Midbrain (tissue), 1 donor: Measurements from ENCODE around the gene NR6A1.
A peak's percentile ranks its signal among the peaks of the same experiment; 100 is the strongest.

Source experiments
- DNase-seq: peaks from one replicate; lab custom pipeline; 2025; lab: John Stamatoyannopoulos, UW

NR6A1 gene

DNA sequence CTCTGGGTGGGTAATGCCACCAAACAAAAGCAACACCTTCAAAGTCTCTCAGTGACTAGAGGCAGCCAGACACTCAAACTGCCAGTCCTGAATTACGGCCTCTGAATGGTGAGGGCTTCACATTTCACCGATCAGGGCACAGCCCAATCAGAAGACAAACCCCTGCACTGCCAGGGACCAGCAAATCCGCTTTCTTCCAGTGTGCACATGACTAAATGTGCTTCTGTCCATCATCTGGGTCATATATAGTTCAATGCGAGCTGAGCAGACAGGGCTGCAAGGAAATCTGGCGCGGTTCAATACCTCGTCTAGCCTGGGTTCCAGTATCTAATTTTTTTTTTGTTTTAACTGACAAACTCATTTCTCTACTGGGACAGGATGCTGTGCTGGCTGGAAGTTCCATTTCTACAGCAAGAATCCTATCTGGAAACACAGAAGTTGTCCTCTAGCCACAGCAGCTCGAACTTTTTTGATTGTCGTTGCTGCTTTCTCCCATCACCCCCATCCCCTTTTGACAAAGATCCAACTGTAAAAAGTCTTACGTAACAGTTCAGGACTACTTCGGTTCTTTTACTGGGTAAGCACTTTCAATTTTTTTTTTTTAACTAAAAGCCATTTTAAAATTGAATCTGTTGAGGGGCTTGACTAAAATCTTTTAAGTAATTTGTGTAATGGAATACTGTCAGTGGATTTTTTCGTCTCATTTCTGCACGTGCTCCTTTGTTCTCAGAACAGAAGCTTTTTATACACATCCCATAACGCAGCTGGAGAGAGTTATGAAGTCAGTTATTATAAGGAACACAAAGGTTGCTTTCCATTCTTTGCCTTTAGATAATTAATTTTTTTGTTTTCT lies 112.7 kb downstream of the NR6A1 start:
- peak; percentile 87 for DNase-seq

DNA sequence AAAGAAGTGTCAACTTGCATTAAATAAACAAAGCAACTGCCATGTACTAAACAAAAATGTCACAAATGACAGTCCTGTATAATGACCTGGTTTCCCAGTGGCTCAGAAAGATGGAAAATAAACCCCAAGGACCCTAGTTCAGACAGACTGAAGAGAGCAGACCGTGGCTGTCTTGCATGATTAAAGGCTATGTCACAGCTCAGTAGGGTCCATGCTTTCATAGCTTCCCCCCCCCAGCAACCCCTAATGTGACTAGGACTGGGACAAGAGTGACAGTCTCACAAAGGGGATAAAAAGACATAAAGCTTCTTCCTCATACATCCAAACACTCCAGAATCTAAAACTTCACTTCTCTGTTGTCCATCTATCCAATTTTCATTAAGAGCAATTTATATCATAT lies 113.6 kb downstream of the NR6A1 start:
- DNase-seq, result no peak

DNA sequence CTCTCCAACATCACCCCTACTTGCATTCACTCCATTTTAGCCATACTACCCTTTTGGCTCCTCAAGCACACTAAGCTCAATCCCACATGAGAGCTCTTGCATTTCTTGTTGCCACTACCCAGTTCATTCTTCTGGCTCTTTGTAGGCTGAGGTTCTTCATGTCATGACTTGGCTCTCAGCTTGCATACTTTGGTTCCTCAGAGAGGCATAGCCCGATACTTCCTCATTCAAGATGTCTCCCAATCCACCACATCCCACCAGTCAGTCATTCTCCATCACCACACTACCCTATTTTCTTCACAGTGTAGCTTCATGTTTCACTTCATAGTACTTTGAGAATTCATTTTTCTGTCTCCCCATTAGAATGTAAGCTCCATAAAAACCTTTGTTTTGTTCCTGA lies 116.7 kb downstream of the NR6A1 start:
- no peak for DNase-seq

DNA sequence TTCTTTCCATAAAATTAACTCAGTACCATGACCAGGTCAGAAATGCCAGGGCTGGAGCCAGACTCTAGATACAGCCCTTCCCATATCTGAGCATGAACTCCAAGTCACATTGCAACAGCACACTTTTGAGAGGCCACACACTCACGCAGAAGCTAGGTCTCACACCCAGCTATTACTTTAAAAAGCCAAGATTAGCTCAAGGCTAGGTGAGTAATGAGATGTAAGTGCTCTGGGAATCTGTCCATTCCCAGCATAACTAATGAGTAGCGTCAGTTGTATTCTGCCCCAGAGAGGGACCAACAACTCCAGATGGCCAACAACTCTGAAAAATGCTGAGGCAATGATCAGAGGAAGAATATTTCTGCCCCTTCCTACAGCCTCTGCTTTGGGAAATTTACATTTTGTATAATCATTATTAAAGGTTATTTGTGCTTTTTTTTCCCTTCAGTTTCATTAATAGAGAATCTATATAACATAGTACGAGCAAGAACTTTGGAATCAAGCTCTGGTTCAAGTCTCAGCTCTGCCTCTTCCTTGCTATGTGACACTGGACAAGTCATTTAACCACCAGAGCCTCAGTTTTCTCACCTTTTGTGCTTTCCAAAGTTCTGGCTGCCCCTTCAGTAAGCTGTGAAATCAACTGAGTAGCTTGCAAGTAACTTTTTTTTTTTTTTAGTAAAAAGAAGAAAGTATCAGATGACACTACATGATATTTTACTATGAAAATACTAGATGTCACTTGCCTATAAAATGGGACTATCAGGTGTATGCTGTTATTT lies 118.3 kb downstream of the NR6A1 start:
- no peak for DNase-seq

DNA sequence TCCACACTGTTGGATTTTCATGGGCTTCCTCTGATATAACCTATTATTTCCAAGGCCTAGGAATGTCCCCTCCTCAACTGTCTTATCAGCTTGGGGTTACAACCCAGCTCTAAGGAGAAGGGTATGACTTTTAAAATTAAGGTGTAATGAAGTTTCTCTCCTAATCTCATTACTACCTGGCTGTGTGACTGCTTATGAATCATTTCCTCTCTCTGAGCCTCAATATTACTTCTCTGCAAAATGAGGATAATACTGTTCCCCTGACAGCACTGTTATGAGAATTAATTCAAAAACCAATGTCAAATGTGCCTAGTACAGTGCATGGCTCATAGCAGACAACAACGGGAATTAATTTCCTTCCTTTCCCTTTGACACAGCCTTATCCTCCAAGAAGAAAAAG lies 118.9 kb downstream of the NR6A1 start:
- no peak for DNase-seq

DNA sequence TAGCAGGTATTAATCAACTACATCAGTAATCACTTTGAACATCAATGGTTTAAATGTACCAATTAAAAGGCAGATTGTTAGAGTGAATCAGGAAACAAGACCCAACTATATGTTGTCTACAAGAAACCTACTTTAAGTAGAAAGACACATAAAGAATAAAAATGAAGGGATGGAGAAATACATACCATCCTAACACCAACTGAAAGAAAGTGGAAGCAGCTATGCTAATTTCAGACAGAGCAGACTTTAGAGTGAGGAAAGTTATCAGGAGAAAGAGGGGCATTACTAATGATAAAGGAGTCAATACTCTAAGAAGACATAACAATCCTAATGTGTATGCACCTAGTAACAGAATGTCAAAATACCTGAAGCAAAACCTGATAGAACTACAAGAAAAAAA lies 125.8 kb downstream of the NR6A1 start:
- DNase-seq, result no peak

DNA sequence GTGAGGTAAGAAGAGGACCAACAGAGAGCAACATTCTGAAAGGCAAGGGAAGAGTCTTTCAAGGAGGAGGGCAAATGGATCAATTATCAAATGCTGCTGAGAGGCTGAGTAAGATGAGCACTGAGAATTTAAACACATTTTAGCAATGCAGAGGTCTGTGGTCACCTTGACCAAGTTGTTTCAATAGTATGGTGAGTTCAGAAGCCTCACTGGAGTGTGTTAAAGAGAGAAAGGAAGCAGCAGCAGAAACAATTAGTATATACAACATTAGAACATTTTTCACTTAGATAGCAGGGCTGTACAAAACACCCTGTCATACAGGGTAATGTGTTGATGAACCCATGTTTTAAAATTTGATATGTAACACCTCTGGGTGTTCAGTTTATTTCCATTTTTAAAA lies 131.5 kb downstream of the NR6A1 start:
- DNase-seq, result no peak

DNA sequence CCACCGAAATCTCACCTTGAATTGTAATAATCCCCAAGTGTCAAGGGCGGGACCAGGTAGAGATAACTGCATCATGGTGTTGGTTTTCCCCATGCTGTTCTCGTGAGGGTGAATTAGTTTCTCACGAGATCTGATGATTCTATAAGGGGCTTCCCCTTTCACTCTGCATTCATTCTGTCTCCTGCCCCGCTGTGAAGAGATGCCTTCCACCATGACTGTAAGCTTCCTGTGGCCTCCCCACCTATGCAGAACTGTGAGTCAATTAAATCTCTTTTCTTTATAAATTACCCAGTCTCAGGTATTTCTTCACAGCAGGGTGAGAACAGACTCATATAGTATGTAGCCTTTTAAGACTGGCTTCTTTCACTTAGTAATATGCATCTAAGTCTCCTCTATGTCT lies 135.8 kb downstream of the NR6A1 start:
- no peak for DNase-seq

DNA sequence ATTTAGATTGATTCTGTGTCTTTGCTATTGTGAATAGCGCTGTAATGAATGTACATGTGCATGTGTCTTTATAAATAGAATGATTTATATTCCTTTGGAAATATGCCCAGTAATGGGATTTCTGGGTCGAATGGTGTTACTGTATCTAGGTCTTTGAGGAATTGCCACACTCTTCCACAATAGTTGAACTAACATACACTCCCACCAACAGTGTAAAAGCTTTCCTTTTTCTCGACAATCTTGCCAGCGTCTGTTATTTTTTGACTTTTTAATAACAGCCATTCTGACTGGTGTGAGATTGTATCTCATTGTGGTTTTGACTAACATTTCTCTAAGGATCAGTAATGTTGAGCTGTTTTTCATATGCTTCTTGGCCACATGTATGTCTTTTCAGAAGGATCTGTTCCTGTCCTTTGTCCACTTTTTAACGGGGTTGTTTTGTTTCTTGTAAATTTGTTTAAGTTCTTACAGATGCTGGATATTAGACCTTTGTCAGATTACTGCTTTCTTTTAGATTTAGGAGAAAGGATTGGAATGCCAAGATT lies 139.0 kb downstream of the NR6A1 start:
- no peak for DNase-seq

DNA sequence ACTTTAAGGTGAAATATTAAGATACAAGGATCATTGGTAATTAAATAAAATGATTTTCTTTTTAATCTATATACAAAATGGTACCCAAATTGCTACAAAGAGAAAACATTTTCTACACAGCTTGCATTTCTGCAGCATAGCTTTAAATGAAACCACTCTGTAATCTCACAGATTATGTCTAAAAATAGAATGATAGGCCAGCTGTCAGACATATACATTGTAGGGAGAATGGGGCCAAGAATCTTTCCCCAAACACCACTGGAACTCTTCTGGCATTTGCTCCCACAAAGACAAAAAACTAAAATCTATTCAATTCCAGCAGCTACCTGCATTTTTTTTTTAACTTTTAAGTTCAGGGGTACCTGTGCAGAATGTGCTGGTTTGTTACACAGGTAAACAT lies 139.8 kb downstream of the NR6A1 start:
- no peak for DNase-seq

DNA sequence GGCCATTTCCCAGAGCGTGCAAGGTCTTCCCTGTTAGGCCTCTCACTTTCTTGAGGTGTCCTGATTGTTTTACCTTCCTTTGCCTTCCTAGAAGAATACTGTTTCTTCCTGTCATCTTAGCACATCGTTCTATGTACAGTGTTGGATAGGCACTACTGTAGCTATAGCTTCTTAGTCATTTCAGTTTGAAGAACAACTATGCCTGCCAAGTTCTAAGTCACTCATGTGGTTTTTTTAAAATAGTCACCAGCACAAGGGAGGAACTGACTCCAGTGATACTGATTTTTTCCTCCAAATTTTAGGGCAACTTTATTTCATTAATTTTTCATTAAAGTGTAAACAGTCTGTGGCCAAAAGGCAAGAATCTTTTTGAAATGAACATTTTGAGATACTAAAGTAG lies 141.5 kb downstream of the NR6A1 start:
- no peak for DNase-seq

DNA sequence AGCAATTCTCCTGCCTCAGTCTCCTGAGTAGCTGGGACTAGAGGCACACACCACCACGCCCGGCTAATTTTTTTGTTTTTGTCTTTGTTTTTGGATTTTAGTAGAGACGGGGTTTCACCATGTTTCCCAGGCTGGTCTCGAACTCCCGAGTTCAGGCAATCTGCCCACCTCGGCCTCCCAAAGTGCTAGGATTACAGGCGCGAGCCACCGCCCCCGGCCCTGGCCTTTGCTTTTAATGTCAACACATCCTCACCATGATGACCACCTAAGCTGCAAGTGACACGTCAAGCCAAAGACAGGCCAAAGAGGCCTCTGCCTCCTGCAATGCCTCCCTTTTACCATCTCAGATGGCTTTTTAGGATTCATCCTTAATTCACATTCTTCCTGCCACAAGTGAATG lies 142.4 kb downstream of the NR6A1 start:
- DNase-seq, result no peak

DNA sequence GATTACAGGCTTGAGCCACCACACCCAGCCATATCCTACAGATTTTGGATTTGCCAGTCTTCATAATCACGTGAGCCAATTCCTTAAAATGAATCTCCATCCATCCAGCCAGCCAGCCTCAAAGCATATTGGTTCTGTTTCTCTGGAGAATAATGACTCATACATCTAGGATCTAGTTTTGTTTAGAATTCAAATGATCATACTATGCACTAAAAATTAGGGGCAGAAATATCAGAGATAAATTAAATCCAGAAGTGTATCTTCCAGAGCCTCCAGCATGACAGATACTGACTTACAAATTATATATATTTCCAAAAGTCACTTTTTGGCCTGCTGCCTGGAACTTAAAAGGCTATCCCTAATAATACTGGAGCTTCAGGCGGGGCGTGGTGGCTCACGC lies 144.8 kb downstream of the NR6A1 start:
- no peak for DNase-seq

DNA sequence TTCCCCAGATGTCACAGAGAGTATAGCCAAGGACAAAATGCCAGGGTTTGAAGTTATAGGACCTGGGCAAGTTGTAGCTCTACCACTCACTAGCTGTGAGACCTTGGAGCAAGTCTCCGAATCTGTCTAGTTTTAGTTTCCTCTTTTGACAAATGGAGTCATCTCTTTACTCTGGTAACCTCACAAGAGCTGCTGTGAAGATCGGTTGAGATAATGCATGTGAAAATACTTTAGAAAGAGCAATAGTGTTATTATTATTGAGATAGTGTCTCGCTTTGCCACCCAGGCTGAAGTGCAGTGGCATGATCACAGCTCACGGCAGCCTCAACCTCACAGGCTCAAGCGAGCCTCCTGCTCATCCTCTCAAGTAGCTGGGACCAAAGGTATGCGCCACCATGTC lies 146.0 kb downstream of the NR6A1 start:
- DNase-seq, result no peak

DNA sequence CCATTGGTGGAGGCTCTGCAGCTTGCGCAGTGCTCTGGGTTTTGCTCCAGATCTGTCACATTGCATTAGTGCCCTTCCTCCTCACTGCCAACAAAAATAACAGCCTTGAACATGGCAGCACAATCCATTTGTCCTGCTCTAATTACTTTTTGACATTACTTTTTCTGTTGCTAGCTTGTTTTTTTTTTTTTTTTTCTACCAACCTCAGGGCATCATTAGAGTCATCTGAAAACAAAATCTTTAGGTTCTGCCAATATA lies 146.4 kb downstream of the NR6A1 start:
- DNase-seq, result no peak

DNA sequence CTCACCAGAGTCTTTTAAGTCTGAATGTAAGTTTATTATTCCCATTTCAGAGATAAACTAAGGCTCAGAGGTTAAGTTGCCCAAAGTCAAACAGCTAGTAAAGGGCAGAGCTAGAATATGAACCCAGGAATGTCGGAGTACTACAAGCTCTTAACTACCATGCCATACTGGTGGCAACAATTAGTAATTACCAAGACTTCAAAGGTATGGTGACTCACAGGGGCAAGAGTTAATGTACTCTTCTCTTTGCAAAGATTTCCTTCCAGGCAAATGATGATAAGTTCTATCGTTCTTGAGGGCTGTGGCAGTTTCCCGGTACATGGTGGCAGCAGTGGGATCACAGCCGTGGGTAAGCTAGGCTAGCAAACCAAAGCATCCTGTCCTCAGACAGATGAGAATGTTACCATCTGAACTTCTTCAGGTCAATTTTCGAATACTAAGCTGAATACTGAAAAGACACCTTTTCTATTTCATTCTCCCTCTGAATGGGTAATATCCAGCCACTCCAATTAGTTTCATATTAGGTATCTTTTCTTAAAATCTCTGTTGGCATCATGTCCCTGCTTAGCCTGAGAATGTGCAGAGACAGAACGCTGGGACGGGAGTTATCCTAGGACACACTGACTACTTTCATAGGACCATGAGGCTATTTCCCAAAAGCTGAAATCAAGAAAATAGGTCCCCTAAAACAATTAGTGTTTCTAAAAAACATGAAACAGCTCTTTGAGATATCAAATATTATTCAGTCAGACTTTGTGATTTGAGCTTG lies 147.0 kb downstream of the NR6A1 start:
- DNase-seq, result no peak

DNA sequence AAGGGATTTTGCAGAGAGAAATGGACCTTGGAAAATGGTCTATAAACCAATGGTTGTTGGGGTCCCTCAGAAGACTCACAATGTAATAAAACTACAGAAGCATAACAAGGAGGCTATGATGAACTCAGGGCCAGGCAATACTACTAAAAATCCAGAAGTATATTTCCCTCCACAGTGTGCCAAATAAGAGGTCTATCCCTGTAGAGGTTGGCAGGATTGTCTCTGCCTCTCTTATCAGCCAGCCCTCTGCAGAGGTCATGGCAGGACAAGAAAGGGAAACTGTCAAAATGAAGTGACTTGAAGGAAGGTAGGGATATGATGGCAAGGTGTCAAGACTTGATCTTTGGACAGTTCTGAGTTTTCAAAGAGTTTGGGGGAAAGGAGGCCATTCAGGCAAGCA lies 148.2 kb downstream of the NR6A1 start:
- DNase-seq, result no peak

DNA sequence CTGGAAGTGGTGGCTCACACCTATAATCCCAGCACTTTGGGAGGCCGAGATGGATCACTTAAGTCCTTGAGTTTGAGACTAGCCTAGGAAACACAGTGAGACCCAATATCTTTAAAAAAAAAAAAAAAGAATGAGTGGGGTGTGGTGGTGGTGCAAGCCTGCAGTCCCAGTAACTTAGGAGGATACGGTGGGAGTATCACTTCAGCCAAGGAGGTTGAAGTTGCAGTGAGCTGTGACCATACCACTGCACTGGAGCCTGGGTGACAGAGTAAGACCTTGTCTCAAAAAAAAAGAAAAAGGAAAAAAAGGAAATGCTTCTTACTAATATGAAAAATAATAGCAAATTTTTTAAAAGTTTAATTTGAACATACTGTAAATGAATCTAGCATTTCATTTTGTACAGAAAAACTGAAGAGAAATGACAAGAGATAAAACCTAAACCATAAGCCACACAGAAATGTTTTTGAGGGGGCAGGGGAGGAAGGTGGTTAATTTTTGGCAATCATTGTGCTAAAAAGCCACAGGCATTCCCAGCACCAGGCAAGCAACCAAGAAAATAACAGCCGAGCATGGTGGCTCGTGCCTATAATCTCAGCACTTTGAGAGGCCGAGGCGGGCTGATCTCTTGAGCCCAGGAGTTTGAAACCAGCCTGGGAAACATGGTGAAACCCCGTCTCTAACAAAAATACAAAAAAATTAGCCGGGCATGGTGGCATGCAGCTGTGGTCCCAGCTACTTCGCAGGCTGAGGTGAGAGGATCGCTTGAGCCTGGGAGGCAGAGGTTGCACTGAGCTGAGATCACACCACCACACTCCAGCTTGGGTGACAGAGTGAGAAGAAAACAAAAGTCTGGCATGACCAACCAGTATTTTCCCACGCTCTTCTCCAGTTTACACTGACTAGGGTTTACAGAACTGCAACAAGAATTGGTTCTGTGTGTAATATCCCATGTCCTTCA lies 149.5 kb downstream of the NR6A1 start:
- DNase-seq, result no peak

DNA sequence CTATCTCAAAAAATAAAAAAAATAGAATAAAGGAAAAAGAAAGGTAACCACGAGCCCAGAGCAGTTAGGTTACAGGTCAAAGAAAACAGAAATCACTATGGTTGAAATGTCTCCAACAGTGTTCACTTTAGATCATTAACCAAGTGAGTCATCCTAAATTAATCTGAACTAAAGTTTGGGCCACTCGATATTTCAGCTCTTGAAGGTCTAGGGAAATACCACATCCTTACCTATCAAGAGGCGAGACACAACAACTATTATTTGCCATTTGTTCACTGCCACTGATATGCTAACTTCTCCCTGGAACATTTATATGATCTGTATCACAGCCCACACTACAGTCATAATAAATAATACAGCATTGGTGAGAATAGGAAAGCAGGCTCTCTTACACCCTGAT lies 152.6 kb downstream of the NR6A1 start:
- no peak for DNase-seq

DNA sequence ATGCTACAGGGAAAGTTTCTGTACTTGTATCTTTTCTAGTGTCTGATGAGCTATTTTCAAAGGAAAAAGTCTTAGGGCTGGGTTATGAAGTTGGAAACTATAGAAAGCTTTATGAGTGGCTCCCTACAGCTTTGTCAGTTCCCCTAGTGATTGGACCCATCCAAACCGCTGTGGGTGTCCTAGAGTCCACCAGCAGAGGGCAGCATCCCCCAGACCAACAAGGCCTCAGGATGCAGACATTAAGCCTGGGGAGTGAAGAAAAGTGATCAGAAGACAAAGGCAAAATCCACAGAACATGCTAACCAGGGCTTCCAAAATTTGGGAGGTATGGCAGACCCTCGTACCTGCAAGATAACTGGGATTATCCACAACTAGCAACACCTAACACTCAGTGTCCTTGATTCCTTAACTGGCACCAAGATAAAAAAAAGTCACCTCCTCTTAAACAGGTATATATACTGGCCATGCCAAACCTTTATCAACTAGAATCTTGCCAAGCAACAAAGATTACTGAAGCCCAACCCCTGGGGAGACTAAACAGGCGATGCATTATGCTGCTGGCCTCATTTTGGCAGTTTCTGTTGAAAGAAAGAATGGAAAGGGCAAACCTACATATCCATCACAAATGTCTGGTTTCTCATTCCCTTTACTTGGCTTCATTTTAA lies 153.5 kb downstream of the NR6A1 start:
- DNase-seq, result peak; percentile 82

DNA sequence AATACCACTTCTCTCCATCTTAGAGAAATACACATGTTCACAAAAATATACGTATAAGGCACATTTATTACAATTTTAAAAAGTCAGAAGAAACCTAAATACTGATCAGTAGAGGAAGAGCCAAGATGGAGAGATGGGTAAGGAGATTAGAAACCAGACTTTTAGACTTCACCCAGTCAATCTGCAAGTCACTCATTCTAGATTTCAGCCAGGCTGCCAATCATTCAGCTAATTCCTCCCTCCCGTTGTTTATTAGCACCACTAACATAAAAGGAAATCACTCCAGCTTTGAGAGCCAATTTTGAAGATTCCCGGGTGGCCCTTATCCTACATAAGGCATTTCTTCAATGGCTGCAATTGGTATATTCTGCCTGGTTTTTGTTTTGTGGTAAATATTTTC lies 154.2 kb downstream of the NR6A1 start:
- DNase-seq, result no peak
